DND-41 (cell line): ENCODE data around the gene GPATCH2L.

Source experiments
- ATAC-seq: fragments of 200-7000 bp; cut with Tn5 transposase; 3 replicates; pipeline ENCODE4 v1.9.1; 2021; ENCODE audit warnings: low read depth; ENCODE audit not compliant: insufficient read depth
- DNase-seq: peaks from one replicate; pipeline ENCODE4 v3.0.0-alpha.2; 2020
- H2AFZ ChIP-seq: 2 replicates; pipeline ENCODE4 v1.6.0; 2012; ENCODE audit warnings: low read depth, low read length
- H3K27ac ChIP-seq: 2 replicates; pipeline ENCODE4 v1.5.1; 2012; ENCODE audit warnings: low read length, inconsistent platforms
- H3K27me3 ChIP-seq: fragments of 200-600 bp; sonication (generic); 2 replicates; pipeline ENCODE4 v1.6.0; 2012; ENCODE audit warnings: low read length, mild to moderate bottlenecking, inconsistent platforms; ENCODE audit not compliant: insufficient read depth, poor library complexity
- H3K36me3 ChIP-seq: 2 replicates; pipeline ENCODE4 v1.5.1; 2012; ENCODE audit warnings: low read length, inconsistent platforms; ENCODE audit not compliant: insufficient read depth
- H3K4me1 ChIP-seq: 2 replicates; pipeline ENCODE4 v1.5.1; 2012; ENCODE audit warnings: mild to moderate bottlenecking, low read length; ENCODE audit not compliant: insufficient read depth
- H3K4me2 ChIP-seq: 2 replicates; pipeline ENCODE4 v1.6.0; 2012; ENCODE audit warnings: mild to moderate bottlenecking, moderate library complexity, low read length, inconsistent platforms; ENCODE audit not compliant: insufficient read depth
- H3K4me3 ChIP-seq, 2 experiments: fragments of 200-600 bp in 1 of 2; shearing (Covaris generic) in 1 of 2; 2 replicates each; pipeline ENCODE4 v1.5.1; 2012 to 2016; ENCODE audit warnings: inconsistent platforms in 2 of 2, low read length in 2 of 2, mild to moderate bottlenecking in 2 of 2, low read depth in 1 of 2, moderate library complexity in 1 of 2
- H3K79me2 ChIP-seq: 2 replicates; pipeline ENCODE4 v1.6.0; 2012; ENCODE audit warnings: low read length, inconsistent platforms; ENCODE audit not compliant: insufficient read depth
- H3K9ac ChIP-seq: 2 replicates; pipeline ENCODE4 v1.6.0; 2012; ENCODE audit warnings: low read depth, mild to moderate bottlenecking, inconsistent platforms, low read length, moderate library complexity
- H3K9me3 ChIP-seq: 2 replicates; pipeline ENCODE4 v1.5.1; 2012; ENCODE audit warnings: low read length, moderate library complexity, mild to moderate bottlenecking, inconsistent platforms; ENCODE audit not compliant: insufficient read depth, severe bottlenecking
- H4K20me1 ChIP-seq: 2 replicates; pipeline ENCODE4 v1.6.0; 2012; ENCODE audit warnings: low read length; ENCODE audit not compliant: insufficient read depth
- EZH2 ChIP-seq: IDR thresholded peaks from 3 replicates; pipeline ENCODE4 v1.6.1; 2012; ENCODE audit warnings: borderline replicate concordance, low read depth, mild to moderate bottlenecking, moderate library complexity, low read length, inconsistent platforms; ENCODE audit not compliant: severe bottlenecking
- TF ChIP-seq, protein P1 (sequence below): IDR thresholded peaks from 2 replicates; pipeline ENCODE4 v1.5.1; 2012; ENCODE audit warnings: borderline replicate concordance, low read length, moderate library complexity, mild to moderate bottlenecking; ENCODE audit not compliant: poor library complexity, severe bottlenecking; ENCODE audit errors: extremely low read depth

GPATCH2L gene

DNA sequence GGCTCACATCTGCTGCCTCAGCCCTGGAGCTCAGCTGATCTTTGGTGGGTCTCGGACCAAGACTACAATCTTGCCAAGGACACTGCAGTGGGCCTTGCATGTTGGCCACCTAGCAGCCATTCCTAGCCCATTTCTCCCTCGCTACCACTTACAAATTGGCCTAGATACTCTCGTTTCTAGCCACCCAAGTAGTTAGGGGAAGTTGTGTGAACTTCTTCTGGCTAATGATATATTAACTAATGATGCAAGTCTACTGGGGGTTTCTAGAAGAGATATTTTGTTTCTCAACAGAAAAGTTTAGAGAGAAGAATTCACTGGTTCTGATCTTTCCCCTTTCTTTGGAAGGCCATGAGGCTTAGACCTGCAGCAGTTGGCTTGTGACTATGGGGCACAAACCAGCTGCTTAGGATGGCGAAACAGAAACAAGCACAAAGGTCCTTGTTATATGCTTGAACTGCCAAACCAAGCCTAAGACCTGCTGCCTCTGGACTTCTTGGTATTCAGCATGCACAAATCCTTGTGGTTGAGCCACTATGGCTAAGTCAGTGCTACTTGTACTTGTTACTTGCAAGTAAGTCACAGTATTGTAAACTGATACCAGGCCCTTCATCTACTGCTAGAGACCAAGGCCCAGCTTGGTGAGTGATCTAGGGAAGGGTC is 30.5 kb upstream of the GPATCH2L start:
- Histone ChIP-seq H3K27me3 (no peaks in the 10 kb centered on the region), H3K9me3 (no peaks in the 10 kb centered on the region), H3K79me2 (no peaks in the 10 kb centered on the region), H3K27ac (no peak overlapping the region), H2AFZ (no peak overlapping the region), H3K9ac (no peak overlapping the region), H3K4me1 (no peaks in the 10 kb centered on the region), H3K4me3 (no peak overlapping the region), H3K4me2 (no peak overlapping the region), H3K36me3 (no peaks in the 10 kb centered on the region), H4K20me1 (no peaks in the 10 kb centered on the region)
- DNase-seq: no peak
- TF ChIP-seq EZH2: no peak
- TF ChIP-seq, protein P1, sequence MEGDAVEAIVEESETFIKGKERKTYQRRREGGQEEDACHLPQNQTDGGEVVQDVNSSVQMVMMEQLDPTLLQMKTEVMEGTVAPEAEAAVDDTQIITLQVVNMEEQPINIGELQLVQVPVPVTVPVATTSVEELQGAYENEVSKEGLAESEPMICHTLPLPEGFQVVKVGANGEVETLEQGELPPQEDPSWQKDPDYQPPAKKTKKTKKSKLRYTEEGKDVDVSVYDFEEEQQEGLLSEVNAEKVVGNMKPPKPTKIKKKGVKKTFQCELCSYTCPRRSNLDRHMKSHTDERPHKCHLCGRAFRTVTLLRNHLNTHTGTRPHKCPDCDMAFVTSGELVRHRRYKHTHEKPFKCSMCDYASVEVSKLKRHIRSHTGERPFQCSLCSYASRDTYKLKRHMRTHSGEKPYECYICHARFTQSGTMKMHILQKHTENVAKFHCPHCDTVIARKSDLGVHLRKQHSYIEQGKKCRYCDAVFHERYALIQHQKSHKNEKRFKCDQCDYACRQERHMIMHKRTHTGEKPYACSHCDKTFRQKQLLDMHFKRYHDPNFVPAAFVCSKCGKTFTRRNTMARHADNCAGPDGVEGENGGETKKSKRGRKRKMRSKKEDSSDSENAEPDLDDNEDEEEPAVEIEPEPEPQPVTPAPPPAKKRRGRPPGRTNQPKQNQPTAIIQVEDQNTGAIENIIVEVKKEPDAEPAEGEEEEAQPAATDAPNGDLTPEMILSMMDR: no peak
- no peak for ATAC-seq

DNA sequence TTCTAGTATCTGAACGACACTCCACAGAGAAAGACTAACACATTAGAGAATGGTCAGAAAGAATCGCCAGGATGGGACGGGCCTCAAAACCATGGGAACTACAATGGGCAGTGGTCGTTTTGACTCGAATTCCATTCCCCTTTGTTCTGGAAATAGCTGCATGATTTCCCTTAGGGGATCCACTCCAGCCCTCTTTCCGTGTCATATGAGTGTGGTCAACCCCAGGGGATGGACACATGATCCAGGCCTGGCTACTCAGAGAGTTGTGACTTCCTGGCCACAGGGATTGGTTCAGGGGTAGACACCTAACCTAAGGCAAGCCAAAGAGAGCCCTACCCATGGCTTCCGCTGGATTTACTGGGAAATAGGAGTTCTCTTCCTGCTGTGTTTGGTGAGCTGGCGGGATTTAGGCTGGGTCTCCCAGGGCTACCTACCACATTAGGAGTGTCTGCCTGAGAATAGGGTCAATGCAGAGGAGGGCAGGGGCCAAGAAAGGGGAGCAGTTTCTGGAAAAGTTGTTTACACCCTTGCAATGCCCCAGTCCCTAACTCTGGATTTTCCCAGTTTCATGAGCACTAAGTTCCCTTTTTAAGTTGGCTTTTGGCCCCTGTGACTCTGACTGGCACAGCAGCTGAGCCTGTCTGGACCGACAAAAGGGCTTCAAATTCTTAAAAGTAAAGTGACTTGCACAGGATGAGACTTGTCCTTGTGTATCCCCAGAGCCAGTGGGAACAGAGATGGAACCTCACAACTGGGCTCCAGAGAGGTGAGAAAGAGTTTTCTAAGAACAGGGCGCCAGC is 28.1 kb upstream of the GPATCH2L start:
- H3K4me3 ChIP-seq: no peak overlapping the region
- no peak overlapping the region for H2AFZ ChIP-seq

DNA sequence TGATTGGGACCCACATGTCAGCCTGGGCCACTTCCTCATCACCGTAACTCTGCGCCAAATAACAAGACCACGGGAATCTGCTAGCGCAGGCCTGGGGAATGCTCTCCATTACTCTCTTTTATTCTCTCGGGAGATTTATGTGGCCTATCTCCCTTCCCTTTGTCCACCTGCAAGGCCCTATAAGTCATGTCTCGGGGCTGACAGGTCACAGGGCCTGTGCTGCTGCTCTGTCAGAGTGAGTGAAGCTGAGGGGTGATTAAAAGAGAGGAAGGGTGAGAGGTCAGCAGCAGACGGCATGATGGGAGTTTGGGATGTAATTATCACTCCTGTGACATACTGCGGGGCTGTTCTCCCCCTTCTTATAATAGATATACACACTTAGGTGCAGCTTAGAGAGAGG is 26.2 kb upstream of the GPATCH2L start:
- no peak for TF ChIP-seq EZH2
- TF ChIP-seq, protein P1: no peak
- Histone ChIP-seq H3K4me3 (no peak overlapping the region), H3K79me2 (no peaks in the 10 kb centered on the region), H4K20me1 (no peaks in the 10 kb centered on the region), H2AFZ (no peak overlapping the region), H3K27me3 (no peaks in the 10 kb centered on the region), H3K9ac (no peak overlapping the region), H3K9me3 (no peaks in the 10 kb centered on the region), H3K4me2 (no peak overlapping the region), H3K4me1 (no peaks in the 10 kb centered on the region), H3K36me3 (no peaks in the 10 kb centered on the region), H3K27ac (no peak overlapping the region)
- DNase-seq (no peak), ATAC-seq (no peak)

More for the DNA sequence above, 28.1 kb upstream of the GPATCH2L start:
- TF ChIP-seq, protein P1: no peak
- no peak for TF ChIP-seq EZH2
- Histone ChIP-seq H3K4me2 (no peak overlapping the region), H3K27ac (no peak overlapping the region), H3K4me1 (no peaks in the 10 kb centered on the region), H3K36me3 (no peaks in the 10 kb centered on the region), H3K9me3 (no peaks in the 10 kb centered on the region), H4K20me1 (no peaks in the 10 kb centered on the region), H3K27me3 (no peaks in the 10 kb centered on the region), H3K9ac (no peak overlapping the region), H3K79me2 (no peaks in the 10 kb centered on the region)
- DNase-seq: no peak
- no peak for ATAC-seq
